GM19455 (cell line): ENCODE data around the gene MEOX1.
"Not testable (repeated sequence)": the region's sequence is repeated elsewhere in the genome, so short reads cannot be mapped to it uniquely, and the experiment has no call there.

Experiments used
- ATAC-seq: cut with Tn5 transposase; IDR thresholded peaks from one replicate; pipeline ENCODE4 v1.9.1; 2021; ENCODE audit not compliant: unreplicated experiment

The MEOX1 gene

GRCh38 chr17:43661699-43662412 is at the start of gene MEOX1:
Gene MEOX1, minus strand, starts transcription at chr17:43661922. Its CDS starts 388 bp downstream, at chr17:43661534.
- no peak for ATAC-seq

DNA sequence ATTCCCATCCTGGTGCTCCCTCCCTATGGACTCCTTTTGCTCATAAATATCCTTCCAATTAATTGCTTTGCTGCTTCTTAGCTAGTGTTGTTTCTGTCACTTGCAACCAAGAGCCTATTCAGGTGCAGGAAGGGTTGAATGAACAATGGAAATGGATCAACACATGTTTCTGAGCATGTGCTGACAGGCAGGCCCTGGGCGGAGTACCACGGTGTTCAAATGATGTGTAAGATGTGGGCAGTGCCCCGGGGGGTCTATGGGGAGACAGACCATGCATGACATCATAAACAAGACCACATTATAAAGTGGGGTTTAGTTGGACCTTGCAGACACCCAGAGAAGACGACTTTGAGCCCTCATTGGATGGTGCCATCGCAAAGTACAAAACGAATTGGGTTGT is 48.4 kb upstream of the MEOX1 start:
- no peak for ATAC-seq

DNA sequence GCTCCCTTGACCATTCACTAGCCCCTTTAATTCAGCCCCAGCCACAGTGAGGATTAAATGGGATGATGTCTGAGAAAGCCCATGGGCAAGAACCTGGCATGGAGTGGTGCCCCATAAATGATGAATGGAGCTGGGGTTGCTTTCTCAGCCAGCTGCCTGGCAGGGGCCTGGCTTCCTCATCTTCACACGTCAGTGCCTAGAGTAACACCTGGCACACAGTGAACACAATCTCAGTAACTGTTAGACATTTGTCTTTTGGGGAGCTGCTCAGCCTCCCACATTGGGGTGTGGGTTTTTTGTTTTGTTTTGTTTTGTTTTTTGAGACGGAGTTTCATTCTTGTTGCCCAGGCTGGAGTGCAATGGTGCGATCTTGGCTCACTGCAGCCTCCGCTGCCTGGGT is 47.5 kb upstream of the MEOX1 start:
- no peak for ATAC-seq

DNA sequence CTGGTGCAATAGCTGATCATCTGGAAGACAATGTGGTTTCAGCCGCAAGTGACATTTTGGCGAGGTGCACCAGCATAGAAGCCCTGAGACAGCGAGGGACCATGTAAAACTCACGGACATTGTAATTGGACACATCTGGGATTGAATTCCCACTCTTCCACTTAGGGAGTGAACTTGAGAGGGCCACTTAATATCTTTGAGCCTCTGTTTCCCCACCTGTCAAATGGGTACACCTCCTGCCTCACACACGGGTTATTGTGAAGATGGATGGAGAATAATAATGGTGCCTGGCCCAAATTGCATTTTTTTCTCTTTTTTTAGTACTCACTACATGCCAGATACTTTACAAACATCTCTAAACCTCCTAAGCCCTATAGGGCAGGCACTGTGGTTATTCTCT is 45.5 kb upstream of the MEOX1 start:
- ATAC-seq: no peak

- ATAC-seq: no peak
Observed at GRCh38 chr17:43706235-43706634, 44.5 kb upstream of the MEOX1 start.

DNA sequence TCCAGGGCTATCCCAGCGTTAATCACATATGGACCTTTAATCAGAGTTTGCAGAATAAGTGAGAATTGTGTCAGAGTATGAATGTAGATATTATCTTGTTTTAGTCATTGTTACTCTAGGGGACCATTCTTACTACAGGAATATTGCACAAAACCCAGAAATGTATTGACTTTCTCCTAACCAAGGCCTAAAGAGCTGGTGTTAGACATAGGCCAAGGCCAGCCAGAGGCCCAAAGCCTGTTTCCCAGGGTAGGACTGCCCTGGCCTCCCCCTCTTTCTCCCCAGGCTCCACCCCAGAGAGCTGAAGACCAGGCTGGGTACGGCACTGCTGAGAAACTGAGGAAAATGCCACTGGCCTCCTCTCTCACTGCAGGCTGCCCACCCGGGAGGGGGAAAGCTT is 41.9 kb upstream of the MEOX1 start:
- ATAC-seq: no peak

GRCh38 chr17:43702637-43703036 is 40.9 kb upstream of the MEOX1 start:
- ATAC-seq: no peak

GRCh38 chr17:43701318-43701743 is 39.6 kb upstream of the MEOX1 start:
- ATAC-seq: no peak

DNA sequence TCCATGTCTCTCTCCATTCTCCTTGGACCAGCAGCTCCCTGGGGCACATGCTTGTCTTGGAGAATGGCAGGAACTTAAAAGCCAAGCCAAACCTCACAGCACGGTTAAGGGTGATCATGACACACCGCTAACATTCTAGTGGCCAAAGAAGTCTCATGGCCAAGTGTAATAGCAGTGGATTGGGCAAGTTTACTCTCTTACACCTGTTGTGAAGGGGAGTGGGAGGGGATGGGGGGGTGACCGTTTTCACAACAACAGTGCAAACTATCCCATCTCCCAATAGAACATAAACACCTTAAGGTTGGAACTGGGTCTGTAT is 37.7 kb upstream of the MEOX1 start:
- ATAC-seq: no peak

DNA sequence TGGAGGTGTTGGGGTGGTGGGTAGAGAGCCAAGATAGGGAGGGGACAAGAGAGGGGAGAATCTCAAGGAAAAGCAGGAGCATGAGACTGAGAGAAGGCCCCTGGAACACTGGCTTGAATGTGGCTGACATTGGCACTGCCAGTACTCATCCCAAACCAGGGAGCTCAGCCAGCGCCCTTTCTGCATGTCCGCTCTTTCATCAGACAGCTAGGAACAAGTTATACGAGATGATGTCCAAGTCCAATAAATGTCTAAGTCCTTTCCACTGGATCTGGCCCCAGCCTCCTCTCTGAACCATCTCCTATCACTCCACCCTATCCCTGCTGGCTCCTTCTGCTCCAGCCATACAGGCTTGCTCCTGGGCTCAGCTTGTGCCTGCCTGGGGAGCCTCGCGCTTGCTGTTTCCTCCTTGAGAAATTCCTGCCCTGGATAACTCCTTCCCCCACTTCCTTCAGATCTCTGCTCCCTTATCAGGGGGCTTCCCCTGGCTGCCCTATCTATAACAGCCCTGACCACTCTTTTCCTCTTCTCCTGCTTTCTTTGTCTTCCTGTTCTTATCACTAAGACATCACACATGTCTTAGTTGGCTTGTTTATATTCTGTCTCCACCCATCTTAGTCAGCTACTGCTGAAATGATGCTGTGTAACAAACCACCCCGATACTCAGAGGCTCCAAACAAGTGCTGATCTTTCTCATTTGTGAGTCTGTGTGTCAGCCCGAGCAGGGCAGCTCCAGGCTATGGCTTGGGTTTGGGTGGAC is 37.1 kb upstream of the MEOX1 start:
- ATAC-seq: no peak

- no peak for ATAC-seq
Observed at GRCh38 chr17:43697937-43698336, 36.2 kb upstream of the MEOX1 start.

DNA sequence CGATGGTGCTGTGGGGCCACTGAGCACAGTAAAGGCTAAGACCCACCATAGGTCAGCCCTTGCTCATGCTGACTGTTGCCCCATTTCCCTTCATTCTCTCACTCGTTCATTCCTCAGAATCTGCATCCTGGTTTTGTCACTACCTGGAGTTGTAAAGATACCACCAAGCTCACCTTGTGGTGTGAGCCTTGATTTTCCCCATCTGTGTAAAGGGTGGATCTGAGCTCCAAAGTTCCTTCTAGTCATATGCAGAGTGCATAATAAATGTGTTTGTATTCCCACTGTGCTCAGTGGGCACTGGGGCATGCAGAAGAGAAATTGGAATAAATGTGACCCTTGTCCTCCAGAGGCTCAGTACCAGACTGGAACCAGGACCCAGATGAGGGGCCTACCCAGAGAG is 35.2 kb upstream of the MEOX1 start:
- ATAC-seq: no peak

- no peak for ATAC-seq
Observed at GRCh38 chr17:43695970-43696865, 34.5 kb upstream of the MEOX1 start.

GRCh38 chr17:43694081-43694870 is 32.6 kb upstream of the MEOX1 start:
- ATAC-seq: no peak

DNA sequence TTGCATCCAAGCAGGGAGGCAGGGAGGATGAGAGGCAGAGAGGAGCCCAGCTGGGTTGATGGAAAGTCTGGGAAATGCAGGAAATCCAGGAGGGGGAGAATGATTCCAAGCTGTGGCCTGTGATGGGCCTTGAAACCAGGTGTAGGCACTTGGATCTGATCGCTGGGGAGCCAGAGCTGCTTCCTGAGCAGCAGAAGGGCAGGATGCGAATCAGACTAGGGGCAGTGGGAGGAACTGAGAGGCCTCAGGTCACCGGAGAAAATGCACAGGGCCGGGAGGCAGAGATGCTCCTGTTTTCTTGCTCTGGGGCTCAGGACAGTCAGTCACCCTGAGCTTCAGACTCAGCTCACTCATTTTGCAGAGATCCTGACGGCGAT is 29.6 kb upstream of the MEOX1 start:
- no peak for ATAC-seq

DNA sequence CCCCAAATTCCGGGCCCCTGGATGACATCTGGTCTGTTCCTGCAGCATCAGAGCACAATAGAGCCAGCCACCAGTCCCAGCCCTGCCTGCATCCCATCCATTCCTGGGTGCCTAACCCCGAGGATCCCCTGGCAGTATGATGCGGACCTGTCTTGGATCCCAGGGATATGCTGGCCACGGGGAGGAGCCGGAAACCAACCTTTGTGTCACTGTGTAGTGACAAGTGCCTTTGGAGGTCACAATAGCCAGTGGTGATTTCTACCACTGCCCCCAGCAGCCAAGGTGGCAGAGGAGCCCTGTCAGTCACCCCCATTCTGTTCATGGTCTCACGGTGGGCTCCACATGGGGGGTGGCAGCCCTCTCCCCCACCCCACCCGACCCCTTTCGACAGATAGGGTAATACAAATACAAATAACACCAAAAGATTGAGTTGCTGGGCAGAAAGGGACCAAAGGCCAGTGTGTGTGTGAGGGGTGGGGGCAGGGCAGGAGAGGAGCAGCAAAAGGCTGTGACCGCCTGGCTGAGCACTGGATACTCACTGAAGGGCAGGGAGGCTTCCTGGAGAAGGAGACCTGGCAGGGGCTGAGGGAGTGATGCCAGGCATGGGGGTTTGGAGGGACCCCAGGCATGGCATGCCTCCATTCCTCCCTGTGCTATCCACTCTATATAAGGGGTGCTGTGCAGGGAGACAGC is 29.0 kb upstream of the MEOX1 start:
- ATAC-seq: no peak

GRCh38 chr17:43689814-43690213 is 28.1 kb upstream of the MEOX1 start:
- no peak for ATAC-seq

DNA sequence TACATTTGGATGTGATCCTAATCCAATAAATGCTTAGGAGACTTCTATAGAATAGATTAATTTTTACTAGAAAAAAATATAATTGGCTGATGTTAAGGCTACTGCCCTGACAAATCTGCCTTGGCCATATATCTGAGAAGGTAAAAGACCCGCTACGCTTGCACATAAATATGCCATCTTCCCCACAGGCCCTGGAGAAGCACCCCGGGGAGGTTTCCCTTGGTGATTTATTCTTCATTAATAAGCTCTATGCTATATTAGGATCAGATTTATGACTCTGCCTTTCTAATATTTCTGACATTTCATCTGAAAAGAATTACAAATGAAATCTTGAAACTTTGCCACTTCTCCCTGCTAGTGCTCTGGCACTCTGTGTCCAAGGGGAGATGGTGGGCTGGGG is 27.4 kb upstream of the MEOX1 start:
- no peak for ATAC-seq

GRCh38 chr17:43686957-43687356 is 25.2 kb upstream of the MEOX1 start:
- ATAC-seq: not testable (repeated sequence)

GRCh38 chr17:43683928-43684653 is 22.4 kb upstream of the MEOX1 start:
- ATAC-seq: no peak
